Stimulated activated CD4-positive, alpha-beta T cell treated with anti-CD3 and anti-CD28 coated beads, TNF-alpha, amount 100 ng/mL, for 1 hour (primary cell): ENCODE data around the gene ETF1.

Source experiments
- DNase-seq, 3 donors: peaks; one replicate each; pipeline ENCODE4 v3.0.0-alpha.2; 2020; ENCODE audit warnings: low read depth in 3 of 3, low spot score in 1 of 3

ETF1 gene

DNA sequence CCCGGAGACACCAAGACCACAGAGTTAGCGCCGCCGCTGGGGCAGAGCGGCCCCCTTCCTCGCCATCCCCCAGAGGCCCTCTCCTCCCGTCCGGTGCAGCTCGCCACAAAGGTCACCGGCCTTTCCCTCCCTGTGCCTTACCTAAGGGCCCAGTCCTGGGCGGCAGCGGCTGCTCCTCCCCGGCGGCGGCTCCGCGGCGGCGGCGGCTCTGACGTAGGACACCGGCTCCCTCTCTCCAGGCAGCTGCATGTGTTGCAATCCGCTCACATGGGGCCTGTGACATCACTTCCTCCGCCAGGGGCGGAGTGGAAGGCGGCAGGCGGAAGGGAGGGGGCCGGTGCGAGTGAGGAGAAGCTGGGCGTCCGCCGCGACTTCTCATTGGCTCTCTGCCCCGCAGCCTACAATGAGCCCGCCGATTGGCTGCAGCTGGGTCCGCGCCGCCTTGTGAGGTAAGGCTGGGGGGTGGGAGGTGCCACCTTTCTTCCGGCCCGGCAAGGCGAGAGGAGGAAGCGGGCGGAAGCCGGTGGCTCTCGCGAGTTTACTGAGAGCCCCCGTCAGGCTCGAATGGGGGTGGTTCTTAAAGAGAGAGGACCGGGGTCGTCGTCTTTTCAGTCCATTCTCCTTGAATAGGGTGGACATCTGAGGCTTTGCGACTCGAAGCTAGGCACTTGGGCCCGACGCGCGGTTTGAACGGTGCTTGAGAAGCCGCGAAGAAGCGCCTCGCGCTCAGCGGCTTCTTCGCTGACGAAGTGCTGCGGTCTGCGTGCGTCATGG is at the start of gene ETF1:
Gene ETF1 (minus strand): TSS at position 281 of the 774 bp plus-strand sequence. CDS start 318 bp downstream, outside the sequence.
- DNase-seq: peak; percentile 97 to 99 (median 98)

DNA sequence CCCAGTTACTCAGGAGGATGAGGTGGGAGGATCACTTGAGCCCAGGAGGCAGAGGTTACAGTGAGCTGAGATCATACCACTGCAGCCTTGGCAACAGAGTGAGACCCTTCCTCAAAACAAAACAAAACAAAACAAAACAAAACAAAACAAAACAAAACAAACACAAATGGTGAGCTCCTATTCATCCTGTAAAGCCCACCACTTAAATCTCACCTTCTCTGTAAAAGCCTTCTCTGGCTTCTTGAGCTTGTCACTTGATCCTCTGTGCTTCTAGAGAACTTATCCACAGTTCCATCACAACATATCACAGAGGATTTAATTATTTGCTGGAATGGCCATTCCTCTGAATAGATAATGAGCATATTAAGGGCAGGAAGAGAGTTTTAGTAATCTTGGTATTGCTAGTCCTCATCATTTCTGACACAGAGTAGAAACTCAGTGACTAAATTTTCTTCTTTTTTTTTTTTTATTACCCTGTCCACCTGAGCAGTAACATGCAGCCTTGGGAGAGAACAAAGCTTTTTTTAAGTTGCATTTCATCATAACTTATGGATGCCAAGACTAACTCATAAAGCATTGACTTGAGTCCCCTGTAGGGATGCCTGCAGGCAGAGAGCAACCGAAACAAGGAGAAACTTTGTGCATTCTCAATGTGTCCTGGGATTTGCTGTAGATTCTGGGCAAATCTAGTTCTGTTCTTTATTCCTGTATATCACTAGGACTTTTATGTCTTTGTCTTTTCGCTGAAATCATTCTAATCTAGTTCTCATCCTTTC is 45.2 kb upstream of the ETF1 start:
- DNase-seq: no peak

DNA sequence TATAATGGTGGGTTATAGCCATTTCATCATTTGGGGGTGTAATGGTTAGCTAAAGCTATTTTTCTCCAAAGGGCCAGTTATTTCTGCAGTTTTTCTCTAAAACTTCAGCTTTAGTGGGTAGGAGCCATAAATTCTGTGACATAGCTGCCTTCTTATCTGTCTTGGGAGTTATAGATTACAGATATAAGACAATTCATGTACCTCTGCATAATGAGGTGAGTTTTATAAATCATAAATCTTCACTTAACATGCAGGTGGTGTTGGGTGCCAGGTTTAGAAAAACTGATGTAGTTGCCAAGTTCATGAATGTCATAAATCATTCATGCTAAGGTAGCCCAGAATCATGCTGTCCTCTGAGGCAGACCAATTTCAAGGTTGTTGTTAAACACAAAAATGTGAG is 42.1 kb upstream of the ETF1 start:
- no peak for DNase-seq

DNA sequence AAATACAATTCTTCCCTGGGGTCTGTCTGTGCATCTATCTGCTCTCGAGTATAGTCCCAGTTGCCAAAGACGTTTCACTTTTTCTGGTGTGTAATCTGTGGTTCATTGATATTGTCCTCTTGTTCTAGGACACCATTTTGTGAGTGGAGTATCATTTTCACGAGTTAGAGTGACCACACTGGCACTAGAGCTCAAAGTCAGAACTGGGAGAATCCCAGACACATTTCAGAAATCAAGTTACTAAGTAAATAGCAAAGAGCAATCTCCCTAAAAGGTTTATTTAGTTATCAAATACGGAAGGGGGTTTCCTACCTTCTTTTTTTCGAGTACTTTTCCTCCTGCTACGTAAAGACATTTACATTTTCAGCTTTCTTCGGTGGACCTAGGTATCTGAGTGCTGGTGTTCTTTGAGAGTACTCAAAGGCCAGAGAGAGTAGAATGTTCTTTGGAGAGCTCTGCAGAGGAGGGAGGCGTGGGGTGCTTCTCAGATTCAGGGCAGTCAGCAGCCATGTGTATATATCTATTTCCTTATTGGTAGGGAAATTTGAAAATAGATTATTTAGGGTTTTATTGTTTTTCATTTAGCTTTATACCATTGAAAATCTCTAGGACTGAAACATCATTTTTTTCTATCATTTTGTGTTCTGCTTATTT is 41.1 kb upstream of the ETF1 start:
- no peak for DNase-seq

DNA sequence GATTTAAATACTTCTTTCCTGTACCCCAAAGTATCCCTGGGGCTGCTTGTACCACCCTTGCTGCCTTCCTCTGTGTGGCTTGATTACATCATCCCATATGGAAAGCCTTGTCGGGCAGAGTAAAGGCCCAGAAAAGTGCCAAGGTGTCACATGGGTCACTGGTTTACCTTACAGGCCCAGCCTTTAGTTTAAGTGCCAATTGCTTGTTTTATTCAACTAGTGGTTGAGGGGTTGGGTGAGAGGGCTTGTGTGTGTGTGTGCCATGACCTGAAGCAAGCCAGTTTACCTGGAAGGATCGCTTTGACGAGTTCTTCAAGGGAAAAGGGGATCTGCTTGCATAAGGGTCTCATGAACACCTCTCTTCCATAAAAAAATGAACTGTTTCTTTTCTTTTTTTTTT is 39.9 kb upstream of the ETF1 start:
- DNase-seq: no peak

DNA sequence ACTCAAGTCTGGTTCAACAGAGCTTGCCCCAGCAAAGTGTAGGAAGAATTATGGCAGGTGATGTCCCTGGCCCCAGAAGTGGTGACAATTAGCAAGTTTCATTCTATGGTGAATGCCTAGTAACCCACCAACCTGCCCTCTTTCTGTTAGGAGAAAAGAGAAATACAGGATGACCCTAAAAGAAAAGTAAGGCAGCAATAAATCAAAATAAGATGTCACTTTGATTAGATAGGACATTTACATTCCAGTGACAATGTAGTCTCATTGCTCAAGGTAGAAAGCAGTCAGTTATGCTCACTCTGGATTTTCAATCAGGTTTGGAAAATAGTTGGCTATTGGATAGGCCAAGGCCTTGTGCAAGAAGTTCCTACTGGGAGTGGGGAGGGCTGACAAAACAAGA is 37.7 kb upstream of the ETF1 start:
- DNase-seq: no peak

DNA sequence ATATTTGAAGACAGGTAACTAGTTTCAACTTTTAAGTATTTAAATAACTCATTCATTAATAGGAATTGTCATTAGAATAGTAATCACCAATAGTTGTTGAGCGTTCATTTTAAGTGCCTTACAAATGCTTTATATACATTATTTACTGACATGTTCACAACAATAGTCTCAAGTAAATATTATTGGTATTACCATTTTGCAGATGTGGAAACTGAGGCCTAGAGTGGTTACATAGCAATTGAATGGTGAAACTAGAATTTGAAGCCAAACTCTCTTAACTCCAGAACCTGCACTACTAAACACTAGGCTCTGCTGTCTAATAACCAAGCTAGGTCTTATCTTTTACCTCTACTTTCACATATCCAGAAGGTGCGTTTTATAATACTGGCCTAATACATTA is 37.0 kb upstream of the ETF1 start:
- no peak for DNase-seq

DNA sequence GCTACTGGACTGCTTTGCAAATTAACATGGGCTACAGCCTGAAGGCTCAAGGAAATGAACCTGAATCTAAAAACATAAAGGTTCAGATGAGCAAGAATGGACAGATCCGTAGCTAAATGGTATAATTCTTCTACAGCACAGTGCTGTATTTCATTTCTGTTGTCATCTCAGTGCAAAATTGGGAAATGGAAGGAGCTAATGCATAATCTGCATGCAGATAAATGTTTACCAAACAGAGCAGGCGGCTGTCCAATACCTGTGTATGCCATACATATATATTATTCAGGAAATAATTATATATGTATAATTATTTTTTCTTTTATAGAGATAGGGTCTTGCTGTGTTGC is 36.5 kb upstream of the ETF1 start:
- no peak for DNase-seq

DNA sequence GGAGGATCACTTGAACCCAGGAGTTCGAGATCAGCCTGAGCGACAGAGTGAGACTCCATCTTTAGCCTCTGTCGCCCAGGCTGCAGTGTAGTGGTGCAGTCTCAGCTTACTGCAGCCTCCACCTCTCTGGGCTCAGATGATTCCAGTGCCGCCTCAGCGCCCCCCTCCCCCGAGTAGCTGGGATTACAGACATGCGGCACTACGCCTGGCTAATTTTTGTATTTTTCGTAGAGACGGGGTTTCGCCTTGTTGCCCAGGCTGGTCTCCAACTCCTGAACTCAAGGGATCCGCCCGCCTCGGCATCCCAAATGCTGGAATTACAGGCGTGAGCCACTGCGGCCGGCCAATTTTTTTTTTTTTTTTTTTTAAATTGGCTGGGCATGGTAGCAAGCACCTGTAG is 34.4 kb upstream of the ETF1 start:
- no peak for DNase-seq

DNA sequence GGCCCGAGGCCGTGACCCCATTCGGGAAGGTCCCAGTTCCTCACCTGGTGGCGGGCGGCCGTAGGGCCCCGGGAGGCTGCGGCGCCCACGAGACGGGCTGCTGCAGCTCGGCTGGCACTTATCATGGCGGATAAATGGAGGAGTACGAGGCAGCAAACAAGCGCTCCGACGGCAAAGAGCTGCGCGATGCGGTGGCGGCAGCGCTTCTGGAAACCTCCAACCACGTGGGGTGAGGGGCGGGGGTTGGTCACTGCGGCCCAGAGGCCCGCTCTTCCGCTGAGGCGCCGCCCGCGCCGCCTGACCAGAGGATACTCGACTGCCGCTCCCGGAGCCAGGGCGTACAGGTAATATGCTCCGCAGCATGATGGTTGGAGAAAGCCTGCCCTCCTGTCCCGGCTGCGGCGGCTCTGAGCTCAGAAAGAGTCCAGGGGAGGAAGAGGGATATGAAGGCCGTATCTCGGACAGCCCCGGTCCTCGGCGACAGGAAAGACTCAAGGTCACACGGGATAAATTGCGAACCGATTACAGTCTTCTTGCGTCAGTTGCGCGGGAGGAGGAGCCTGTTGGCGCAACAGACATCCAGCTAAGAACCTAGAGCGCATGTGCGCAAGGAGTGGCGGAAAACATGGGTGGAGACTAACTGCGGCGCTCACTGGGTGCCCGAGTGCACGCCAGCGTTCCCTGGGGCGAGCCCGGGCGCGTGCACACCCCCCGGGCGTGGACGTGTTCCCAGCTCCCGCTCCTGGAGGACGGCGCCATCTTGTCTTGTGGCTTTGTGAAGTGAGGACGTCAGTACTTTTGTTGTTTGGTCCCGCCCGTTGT is 32.4 kb upstream of the ETF1 start, which contains the start of gene HSPA9:
Gene HSPA9 (minus strand): TSS at position 208 of the 822 bp plus-strand sequence. CDS start 83 bp downstream, at position 125.
- DNase-seq: peak; percentile 87 to 93 (median 92)

DNA sequence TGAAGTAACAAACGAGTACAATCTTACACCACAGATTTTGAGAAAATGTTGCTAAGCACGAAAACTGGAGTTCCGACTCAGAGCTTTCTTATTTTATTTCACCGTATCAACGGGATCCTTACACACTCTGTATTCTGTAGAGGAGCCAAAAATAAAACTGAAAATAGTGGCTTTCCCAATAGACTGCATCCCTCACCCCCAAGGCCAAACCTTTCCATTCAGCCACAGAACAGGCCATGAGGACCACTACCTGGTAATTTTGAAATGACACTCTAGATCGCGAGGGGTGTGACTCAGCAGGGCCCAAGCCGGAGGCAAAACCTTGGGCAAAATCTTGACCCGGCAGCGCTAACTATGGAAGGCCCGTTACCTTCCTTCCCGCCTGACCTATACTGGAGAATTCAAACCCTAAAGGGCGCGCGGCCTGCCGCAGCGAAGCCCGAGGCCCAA is 31.7 kb upstream of the ETF1 start:
- no peak for DNase-seq

DNA sequence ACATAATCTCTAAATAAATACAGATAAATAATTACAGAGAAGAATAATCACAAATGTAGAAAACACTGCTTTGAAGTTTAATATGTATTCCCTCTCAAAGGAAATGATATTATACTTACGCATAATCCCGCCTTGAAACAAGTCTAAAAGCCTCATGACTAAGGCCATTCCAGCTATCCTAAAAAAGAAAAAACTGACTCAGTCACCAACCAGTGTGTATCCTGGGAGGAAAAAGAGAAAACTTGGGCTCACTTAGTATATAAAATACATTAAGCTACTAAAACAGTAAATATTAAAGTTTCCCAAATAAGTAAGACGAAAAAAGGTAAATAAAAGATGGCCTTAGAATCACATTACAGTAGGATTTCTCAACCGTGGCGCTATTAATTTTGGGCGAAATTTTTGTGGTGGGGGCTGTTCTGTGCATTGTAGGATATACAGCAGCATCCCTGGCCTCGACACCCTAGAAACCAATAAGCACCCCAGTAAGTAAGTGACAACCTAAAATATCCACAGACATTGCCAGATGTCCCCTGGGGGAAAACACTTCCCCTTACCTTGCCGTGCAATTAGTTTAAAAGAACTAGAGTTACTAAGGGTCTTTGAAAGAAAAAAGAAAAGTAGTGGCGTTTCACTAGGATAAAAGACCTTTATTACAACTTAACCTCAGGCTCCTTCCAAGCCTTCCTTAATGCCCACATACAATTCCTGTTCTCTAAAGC is 31.1 kb upstream of the ETF1 start:
- DNase-seq: no peak

DNA sequence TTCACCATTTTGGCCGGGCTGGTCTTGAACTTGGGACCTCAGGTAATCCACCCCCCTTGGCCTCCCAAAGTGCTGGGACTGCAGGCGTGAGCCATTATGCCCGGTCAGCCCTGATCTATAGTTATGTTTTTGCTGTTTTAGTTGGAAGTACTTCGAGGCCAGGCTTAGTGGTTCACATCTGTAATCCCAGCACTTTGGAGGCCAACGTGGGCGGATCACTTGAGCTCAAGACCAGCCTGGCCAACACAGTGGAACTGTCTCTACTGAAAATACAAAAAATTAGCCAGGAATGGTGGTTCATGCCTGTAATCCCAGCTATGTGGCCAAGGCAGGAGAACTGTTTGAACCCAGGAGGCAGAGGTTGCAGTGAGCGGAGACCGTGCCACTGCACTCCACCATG is 30.2 kb upstream of the ETF1 start:
- DNase-seq: no peak

DNA sequence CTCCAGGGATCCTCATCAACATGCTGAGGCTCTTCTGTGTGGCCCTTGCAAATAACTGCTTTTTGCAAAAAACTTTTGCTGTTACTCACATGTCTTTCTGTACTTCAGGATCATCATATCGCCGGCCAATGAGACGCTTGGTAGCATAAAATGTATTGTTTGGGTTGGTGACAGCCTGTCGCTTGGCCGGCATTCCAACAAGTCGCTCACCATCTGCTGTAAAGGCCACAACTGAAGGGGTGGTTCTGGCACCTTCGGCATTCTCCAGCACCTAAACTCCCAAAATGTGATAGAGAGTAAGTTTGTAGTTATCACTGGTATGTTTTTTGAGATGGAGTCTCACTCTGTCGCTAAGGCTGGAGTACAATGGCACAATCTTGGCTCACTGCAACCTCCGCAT is 27.8 kb upstream of the ETF1 start:
- no peak for DNase-seq

DNA sequence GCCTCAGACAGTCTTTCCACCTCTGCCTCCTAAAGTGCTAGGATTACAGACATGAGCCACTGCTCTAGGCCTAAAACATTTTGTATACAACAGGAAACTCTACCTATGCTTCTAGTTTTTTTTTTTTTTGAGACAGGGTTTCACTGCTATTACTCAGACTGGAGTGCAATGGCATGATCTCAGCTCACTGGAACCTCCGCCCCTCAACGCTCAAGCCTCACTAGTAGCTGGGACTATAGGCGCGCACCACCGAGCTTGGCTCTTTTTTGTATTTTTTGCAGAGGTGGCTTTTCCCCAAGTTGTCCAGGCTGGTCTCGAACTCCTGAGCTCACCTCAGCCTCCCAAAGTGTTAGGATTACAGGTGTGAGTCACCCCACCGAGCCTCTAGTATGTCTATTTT is 26.7 kb upstream of the ETF1 start:
- DNase-seq: no peak

DNA sequence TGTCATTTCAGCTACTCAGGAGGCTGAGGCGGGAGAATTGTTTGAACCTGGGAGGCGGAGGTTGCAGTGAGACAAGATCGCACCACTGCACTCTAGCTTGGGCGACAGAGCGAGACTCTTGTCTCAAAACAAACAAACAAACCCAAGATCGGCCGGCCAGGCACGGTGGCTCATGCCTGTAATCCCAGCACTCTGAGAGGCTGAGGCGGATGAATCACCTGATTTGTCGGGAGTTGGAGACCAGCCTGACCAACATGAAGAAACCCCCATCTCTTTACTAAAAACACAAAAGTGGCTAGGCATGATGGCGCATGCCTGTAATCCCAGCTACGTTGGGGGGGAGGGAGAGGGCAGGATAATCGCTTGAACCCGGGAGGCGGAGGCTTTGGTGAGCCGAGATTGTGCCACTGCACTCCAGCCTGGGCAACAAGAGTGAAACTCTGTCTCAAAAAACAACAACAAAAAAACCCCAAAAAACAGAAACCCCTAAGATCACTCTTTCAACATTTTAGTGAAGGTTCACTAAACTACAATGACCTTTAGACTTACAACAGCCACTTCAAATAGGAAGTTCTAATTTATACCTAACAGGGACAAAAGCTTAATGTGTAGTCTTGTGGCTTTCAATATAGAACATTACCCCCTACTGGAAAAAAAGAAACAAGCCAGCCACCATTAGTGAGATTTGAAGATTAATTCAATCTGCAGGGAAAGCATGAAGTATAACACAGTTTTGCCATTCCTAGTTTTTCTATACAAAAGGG is 25.2 kb upstream of the ETF1 start:
- DNase-seq: no peak

DNA sequence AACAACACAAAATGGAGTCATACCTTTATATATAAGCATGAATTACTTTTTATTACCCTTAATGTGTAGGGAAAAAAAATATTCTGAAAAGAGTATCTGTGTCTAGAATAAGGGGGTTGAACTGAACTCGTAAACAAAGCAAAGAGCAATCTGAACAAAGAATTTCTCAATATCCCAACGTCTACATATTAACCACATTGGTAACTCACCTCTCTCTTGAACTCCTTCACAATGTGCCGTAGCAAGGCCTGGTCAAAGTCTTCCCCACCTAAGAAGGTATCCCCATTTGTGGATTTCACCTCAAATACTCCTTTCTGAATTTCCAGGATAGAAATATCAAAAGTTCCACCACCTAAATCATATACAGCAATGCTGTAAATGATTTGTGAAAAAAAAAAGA is 23.8 kb upstream of the ETF1 start:
- DNase-seq: no peak

DNA sequence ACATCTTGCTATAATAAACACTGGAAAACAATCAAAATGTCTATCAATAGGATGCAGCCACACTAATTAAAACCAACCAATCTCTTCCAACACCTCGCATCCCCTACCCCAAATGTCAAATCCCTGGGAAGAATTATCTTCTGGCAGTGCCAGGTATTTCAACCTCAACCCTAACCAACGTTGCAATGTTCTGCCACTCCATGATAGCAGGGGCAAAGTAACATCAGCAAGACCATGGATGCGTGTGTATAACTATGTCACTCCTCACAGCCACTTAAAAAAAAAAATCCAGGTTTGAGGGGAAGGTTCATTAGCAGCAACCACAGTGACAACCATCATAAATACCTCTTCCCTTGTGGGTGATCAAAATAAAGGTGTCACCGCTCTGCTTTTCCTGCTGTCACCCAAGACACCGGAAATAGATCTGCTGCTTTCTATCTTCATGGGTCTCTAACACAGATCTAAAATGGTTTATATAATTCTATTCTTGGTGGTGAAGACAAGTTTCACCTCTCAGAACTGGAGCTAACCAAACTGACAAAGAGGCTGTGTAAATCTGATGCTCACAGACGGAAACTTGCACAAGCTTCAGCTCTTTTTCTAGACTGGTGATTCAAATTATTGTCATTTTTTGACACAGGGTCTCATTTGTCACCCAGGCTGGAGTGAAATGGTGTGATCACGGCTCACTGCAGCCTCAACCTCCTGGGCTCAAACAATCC is 22.2 kb upstream of the ETF1 start:
- no peak for DNase-seq

DNA sequence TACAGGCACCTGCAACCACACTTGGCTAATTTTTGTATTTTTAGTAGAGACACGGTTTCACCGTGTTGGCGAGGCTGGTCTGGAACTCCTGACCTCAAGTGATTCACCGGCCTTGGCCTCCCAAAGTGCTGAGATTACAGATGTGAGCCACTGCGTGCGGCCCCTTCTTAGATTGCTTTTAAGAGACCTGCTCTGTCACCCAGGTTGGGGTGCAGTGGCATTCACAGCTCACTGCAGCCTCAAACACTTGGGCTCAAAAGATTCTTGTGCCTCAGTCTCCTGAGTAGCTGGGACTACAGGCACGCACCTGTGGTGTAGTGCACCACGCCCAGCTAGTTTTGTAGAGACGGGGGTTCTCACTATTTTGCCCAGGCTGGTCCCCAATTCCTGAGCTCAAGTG is 21.2 kb upstream of the ETF1 start:
- no peak for DNase-seq
